GM21619 (cell line): ENCODE measurements around the gene NRG4.
"Not testable (repeated sequence)": the region's sequence is repeated elsewhere in the genome, so short reads cannot be mapped to it uniquely, and the experiment has no call there.

ENCODE experiments used
- ATAC-seq: cut with Tn5 transposase; IDR thresholded peaks from one replicate; pipeline ENCODE4 v1.9.1; 2021; ENCODE audit not compliant: unreplicated experiment

Gene NRG4

DNA sequence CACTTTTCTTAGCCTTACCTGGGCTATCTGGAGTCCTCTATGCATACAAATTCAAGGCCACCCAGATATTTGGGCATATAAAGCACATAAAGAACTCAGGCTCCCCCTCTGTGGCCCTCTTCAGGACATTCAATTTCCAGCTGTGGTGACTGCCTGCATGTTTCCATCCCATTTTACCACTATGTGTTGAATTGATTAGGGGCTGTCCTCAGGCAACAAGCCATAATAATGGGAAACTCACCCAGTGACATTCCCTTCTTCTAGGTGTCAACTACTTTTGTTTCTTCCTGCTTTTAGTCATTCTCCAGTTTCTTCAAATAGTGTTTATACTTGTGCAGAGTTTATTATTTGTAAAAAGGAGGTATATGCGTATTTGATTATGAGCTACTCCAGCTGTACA lies 18.0 kb downstream of the NRG4 start:
- ATAC-seq: no peak

GRCh38 chr15:75992897-75993296 lies 19.3 kb downstream of the NRG4 start:
- ATAC-seq: no peak

GRCh38 chr15:75989875-75990274 lies 22.3 kb downstream of the NRG4 start:
- ATAC-seq: no peak

GRCh38 chr15:75989045-75989444 lies 23.2 kb downstream of the NRG4 start:
- ATAC-seq: no peak

- ATAC-seq: no peak
Observed at GRCh38 chr15:75985971-75986370, 26.3 kb downstream of the NRG4 start.

DNA sequence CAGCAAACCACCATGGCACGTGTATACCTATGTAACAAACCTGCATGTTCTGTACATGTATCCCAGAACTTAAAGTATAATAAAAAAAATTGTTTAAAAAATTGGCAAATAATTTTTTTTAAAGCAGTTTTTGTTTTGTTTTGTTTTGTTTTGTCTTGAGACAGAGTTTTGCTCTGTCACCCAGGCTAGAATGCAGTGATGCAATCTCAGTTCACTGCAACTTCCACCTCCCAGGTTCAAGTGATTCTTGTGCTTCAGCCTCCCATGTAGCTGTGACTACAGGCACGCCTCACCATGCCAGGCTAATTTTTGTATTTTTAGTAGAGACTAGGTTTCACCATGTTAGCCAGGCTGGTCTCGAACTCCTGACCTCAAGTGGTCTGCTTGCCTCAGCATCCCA lies 27.5 kb downstream of the NRG4 start:
- ATAC-seq: not testable (repeated sequence)

GRCh38 chr15:75982468-75982867 lies 29.8 kb downstream of the NRG4 start:
- ATAC-seq: no peak

GRCh38 chr15:75981149-75981815 lies 30.9 kb downstream of the NRG4 start:
- no peak for ATAC-seq

- not testable (repeated sequence) for ATAC-seq
Observed at GRCh38 chr15:75976766-75977165, 35.5 kb downstream of the NRG4 start.

GRCh38 chr15:75966073-75966472 lies 46.2 kb downstream of the NRG4 start:
- no peak for ATAC-seq

- no peak for ATAC-seq
Observed at GRCh38 chr15:75961331-75961730, 50.9 kb downstream of the NRG4 start.

DNA sequence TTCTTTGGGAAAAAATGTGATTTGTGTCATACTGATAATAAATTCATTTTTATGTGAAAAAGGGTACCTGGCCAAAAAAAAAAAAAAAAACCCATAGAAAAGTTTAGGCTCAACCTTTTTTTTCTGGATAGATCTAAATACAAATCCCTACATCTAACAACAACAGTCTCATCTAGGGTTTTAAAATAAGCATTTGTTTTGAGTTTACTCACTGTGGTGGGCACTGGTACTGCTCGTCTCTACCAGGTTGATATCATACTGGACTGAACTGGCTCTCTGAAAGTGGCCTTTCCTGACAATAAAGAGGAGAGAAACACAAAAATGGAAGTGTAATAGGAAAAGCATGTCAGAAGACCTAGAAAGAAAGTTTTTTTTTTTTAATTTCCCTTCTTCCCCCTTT lies 56.5 kb downstream of the NRG4 start:
- ATAC-seq: no peak

- ATAC-seq: no peak
Observed at GRCh38 chr15:75952525-75952924, 59.7 kb downstream of the NRG4 start.

DNA sequence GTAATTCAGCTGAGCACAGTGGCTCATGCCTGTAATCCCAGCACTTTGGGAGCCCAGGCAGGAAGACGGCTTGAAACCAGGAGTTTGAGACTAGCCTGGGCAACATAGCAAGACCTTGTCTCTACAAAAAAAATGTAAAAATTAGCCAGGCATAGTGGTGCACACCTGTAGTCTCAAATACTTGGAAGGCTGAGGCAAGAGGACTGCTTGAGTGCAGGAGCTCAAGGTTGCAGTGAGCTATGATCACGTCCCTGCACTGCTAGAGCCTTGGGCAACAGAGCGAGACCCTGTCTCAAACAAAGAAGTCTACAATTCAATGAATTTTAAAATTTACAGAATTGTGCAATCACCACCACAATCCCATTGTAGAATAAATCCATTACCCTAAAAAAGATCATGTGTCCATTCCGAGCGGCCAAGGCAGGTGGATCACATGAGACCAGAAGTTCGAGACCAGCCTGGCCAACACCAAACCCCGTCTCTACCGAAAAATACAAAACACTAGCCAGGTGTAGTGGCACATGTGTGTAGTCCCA lies 63.4 kb downstream of the NRG4 start:
- no peak for ATAC-seq

DNA sequence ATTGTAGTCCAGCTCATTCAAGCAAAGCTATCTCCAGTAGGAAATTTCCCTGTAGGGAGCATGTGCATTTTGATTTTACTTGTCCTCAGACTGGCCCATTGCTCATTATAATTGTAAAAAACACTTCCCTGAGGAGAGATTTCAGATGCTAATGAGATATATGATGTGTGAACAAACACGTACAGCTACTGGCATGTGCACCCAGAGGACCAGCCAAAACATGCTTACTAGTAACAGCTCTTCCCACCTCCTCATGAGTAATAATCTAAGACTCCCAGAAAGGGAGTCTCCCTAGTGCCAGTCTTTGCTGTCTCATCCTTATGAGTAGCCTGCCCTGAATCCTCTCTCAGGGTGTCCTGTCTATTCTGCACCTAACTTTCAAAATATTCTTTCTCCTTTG lies 65.1 kb downstream of the NRG4 start:
- no peak for ATAC-seq

GRCh38 chr15:75945953-75946352 lies 66.3 kb downstream of the NRG4 start:
- ATAC-seq: no peak

- ATAC-seq: no peak
Observed at GRCh38 chr15:75943713-75944215, 68.5 kb downstream of the NRG4 start.

GRCh38 chr15:75943246-75943645 lies 69.0 kb downstream of the NRG4 start:
- no peak for ATAC-seq

DNA sequence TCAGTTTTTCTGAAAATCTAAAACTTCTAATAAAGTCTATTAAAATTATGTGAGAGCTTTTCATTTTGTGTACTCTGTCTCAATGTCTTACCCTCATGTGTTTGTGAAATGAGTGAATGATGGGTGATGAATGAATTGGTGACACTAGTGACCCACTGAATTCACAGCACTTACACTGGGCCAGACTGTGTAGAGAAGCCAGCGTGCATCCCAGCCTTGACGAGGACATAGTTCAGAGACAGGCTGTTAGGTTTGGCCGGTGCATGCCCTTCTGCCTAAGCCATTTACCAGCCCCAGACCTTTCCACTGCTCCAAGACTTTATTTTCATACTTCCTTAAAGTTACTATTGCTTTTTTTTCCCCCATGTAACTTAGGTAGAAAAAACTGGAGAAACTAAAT lies 69.8 kb downstream of the NRG4 start:
- no peak for ATAC-seq

GRCh38 chr15:75930866-75931265 lies 81.4 kb downstream of the NRG4 start:
- no peak for ATAC-seq

- no peak for ATAC-seq
Observed at GRCh38 chr15:75929799-75930565, 82.2 kb downstream of the NRG4 start.
